HG03097 (cell line): ENCODE results near the gene COLQ.
"Not testable (repeated sequence)": the region's sequence is repeated elsewhere in the genome, so short reads cannot be mapped to it uniquely, and the experiment has no call there.

Source experiments
- ATAC-seq: cut with Tn5 transposase; IDR thresholded peaks from one replicate; pipeline ENCODE4 v1.9.1; 2021; ENCODE audit not compliant: unreplicated experiment, low FRiP score

COLQ gene

DNA sequence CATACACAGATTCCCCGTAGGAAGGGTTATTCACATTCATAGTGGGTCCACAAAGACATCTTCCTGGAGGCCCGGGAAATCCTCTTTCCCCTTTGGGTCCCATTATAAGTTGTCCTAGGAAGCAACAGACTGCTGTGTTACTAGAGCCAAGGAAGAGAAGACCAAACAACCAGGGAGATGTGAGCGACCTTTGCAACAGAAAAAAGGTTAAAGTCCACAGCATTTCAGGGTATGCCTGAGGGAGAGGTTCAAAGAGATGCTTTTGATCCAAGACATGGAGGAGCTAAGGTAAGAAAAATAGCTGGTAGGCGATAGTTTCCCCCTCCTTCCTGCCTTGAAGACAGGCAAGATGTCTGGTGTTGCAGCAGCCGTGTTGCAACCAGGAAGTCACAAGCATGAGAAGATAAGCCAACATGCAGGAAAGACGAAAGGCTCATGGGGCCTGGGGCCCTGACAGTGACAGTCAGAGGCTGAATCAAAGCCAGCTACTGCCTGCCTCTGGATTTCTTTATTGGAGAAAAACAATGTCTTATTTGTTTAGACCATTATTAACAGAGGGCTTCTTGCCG lies 63.2 kb downstream of the COLQ start:
- no peak for ATAC-seq

DNA sequence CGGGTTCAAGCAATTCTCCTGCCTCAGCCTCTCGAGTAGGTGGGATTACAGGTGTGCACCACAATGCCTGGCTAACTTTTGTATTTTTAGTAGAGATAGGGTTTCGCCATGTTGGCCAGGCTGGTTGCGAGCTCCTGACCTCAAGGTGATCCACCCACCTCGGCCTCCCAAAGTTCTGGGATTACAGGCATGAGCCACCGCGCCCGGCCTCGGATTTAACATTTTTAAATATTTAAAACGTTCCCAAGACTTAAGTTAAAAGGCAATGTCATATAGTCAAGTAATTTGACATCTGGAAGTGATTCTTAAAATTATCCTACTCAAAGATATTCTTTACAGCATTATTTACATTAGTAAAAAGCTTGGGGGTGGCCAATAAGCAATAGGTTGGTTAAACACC lies 64.6 kb downstream of the COLQ start:
- not testable (repeated sequence) for ATAC-seq

DNA sequence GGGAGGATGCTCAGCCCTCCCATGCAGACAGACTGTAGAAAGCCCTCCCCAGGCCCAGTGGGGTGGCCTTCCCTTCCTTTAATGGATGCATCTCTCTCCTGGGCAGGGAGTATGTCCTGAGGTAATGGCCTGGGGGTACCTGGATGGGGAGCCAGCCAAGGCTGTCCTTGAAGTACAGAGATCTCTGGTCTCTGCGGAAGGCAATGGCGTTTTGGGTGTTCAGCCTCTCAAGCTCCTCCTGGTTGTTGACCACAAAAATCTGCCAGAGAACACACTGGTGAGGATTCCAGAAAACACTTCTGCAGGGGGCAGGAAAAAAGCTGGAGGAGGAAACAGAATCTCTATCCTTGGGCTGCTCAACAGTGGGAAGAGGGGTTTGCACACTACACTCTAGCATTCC lies 65.2 kb downstream of the COLQ start:
- no peak for ATAC-seq

DNA sequence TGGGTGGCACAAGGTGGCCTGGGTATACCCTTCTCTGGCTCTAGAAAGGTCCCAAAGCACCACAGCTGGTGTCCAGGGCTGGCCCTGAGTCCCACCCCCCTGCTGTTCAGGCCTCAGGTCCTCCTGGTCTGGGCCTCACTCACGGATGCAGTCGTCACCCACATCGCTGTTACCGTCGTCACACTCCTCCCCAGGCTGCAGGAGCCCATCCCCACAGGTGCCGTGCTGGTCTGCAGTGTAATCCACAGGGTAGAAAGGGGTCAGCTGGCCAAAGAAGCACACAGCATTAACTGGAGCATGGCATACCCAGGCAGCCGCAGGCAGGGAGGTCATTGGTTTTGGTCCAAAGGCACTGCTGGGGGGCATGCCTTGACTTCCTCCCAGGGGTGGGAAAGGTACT lies 65.8 kb downstream of the COLQ start:
- no peak for ATAC-seq

DNA sequence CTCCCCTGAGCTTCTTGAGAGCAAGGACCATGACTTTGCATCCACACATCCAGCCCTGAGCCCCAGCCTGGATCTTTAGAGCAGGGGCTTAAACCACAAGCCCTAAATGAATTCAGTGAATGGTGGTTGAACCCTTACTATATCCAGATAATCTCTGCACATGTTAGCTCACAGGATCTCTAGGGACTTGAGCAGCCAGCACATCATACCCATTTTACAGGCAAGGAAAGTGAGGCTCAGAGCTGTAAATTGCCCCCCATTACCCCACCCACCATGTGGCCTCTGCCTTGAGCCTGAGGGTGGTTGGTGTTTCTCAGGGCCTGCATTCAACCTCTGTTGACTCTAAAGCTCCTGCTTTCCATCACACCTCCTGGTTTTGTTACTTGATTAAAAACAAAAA lies 66.5 kb downstream of the COLQ start:
- ATAC-seq = no peak

DNA sequence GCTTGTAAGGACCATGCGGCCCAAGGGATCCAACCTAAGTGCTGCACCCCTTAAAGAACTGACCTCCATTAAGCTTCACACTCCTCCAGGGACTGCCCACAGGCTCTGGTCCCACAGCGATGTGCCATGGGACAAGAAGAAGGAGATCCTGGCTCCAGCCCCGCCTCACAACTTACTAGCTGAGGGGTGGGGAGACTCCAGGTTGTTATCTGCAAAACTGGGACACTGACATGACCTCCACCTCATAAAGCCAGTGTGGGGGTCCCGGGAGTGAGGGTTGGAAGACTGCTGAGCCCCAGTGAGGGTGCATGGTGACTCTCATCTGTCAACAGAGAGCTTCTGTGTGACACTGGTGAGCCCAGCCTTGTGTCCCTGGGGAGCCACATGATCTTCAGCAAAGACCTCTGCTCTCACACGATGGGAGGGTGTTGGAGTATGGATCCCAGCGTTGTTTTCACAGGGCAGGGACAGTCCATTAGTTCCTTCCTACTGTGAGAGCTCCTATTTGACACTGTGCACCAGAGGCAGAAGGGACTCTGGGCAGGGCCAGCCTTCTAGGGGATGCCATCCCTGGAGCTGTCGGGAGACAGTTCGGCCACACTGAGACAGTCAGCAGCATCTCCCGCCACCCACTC lies 67.4 kb downstream of the COLQ start:
- ATAC-seq = no peak

DNA sequence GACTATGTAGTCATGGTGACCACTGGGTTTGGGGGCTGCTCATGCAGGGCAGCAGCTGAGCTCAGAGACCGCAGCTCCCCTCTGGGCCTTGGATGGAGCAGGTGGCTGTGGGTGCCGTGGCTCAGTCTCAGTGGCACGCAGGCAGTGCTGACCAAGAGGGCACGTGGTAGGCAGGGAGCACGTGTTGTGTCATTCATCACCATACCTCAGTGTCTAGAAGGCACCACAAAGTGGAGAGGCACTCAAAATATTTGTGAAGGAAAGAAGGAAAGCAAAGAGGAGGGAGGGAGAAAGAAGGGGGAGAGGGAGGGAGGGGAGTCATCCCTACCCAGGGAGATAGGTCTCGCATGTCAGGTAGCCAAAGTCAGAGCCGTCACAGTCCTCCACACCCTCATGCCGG lies 68.0 kb downstream of the COLQ start:
- no peak for ATAC-seq

DNA sequence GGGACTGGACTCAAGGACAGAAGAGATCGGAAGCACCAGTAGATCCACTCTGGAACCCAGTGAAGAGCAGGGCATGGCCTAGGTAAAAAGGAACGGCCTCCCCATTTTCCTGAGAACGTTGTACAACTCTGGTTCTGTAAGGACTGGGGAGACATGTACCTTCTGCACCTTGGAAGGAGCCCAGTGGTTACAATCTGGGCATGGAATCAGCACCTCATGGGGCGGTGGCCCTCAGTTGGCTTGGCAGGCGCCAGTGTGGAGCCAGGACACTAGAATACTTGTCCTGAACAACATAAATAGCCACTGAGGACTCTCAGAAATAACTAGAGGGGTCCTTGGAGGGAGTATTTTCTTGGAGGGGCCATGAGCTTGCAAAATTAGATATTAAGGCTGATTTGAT lies 68.5 kb downstream of the COLQ start:
- ATAC-seq = no peak

DNA sequence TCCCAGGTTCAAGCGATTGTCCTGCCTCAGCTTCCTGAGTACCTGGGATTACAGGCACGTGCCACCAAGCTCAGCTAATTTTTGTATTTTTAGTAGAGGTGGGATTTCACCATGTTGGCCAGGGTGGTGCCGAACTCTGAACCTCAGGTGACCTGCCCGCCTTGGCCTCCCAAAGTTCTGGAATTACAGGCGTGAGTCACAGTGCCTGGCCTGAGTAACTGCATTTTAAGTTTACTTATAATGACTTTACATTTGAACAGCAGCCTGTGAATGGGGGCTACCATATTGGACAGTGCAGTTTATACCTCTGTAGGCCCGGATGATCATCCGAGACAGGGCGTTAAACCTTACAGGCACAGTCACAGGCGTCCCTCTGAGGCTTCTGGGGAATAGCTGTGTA lies 69.3 kb downstream of the COLQ start:
- ATAC-seq = no peak

DNA sequence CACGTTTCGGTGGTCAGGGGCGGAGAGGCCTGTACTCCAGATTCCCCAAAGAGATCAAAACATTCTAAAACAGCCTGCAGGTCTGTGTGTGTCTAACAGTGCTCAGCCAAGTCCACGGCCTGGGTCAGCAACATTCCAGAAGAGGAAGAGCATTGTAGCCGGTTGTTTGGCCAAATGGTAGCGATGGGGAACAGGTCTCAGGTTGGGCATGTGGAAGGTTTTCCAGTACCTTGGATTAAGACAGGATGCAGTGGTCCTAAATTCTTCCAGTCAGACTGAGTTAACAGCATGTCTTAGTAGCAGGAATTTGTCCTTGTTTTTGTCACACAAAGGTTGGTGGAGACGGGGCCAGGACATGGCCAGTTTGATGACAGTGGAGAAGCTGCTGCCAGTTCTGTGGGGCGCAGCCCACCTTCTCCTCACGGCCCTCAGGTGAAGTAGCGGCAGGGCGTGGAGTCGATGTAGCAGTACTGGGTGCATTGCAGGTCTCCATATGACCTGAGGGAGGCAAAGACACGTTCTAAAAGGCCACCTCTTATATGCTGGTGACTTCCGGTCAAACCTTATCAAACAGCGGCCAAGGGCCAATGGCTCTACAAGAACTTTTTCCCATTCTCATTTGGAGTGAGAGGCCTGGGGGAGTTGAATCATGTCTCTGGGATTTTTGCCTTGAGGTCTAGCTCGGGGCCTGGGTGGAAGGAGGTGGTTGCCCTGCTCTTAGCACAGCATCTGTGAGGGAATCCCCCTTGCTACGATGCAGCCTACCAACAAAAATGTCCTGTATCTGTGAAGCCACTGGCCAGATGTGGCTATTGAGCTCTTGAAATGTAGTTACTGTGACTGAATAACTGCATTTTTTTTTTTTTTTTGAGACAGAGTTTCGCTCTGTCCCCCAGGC lies 70.0 kb downstream of the COLQ start:
- no peak for ATAC-seq

DNA sequence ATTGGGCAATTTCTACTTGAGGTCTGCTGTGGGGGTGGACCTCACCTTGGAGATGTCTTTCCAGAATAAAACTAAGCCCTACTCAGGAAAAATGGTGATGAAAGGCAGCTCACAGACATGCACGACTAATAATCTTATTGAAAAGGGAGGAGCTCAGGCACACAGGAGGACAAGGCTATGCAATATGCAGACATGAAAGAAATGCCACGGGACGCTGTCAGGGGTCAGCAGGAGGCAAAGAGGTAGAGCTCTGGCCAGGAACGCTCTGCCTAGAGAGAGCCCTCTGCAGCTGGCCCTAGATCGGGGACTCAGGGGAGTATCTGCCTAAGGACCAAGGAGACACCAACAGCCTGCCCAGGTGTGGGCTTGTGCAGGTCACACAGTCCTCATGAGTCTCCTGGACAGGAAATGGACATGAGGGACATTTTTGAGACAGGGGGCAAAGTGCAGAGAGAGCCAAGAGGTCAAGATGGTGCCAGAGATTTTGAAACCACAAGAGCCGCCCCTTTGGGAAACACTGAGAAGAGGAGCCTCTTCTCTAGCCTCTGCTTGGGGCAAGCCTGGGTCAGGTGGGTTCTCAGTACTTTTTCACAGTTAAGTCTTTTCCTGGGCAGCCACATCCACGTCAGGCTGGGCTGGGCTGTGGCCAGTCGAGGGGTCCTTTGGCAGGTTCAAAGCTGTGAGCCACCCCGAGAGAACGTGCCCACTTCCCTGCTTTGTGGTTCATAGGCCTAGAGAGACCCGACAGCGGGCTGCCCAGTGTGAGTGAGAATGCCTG lies 70.9 kb downstream of the COLQ start:
- ATAC-seq = no peak

DNA sequence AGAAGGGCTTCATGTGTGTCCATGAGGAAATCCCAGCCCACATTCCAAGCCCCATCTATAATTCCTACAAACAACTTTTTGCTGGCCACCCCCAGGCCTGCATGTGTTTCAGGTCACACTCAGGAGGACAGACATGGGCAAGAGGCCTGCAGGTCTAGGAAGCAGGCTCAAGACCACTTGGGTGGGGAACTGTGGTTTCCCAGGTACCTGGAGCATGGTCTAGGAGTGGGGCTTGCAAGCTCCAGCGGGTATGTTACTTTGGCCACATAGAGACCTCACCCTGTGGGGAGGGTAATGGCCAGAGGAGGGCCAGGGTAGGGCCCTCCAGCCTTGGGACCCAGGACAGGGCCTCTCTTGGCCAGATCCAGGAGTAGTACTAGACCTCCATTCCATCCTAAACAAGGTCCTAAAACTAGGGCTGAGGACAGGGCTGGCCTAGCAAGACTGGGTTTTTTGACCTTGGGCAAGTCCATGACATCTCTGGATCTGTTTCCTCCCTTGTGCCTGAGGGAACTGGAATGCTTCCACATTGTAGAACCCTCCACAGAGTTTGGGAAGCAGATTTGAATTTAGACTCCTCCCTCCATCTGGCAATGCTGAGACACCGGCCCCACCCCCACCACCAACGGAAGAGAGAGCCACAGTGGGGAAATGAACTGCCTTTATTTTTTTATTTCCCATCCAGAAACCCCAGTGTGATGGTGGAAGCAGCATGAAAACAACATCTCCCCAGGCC lies 71.8 kb downstream of the COLQ start:
- ATAC-seq = no peak

DNA sequence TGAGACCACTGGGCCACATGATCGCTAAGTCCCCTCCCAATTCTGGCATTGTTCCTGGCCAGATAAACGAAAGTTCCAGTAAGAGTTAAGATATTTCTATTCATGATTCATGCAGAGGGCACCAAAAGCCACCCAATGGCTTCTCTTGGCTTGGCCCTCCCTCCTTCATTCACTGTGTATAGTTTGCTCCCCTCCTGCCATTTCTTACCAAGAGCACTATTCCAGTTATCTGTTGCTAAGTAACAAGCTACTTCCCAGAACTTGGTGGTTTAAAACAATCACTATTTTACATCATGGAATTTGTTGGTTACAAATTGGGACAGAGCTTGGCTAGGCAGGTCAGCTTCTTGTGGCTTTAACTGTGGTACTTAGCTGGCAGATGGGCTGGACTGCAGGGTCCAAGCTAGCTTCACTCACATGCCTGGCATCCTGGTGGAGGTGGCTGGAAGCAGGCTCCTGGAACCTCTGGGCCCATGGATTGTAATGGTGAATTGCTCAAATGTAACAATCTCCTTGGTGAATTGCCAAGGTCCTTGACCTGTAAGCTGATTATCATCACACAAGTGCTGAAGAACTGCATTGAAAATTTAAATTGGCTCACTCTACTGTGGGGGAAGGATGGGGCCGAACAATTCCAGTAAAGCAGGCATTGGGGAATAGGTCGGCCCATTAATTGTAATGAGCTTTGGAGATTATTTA lies 77.5 kb downstream of the COLQ start:
- no peak for ATAC-seq

DNA sequence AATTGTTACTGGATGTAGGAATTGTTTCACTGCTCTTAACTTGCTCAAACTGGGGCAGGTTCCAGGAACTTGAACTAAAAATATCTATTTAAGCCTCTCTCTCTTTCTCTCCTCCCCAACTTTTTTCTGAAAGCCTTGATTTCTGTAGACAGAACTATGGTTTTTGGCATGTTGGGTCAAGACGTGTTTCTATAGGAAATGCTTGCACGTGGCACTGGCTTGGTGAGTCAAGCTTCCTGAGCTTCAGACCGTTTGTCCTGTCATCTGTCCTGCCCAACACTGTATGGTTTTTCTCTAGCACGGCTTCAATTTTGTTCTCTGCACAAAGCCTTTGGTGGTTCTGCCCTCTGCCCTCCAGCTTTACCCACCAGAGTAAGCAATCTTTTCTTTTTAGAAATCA lies 80.6 kb downstream of the COLQ start:
- no peak for ATAC-seq

DNA sequence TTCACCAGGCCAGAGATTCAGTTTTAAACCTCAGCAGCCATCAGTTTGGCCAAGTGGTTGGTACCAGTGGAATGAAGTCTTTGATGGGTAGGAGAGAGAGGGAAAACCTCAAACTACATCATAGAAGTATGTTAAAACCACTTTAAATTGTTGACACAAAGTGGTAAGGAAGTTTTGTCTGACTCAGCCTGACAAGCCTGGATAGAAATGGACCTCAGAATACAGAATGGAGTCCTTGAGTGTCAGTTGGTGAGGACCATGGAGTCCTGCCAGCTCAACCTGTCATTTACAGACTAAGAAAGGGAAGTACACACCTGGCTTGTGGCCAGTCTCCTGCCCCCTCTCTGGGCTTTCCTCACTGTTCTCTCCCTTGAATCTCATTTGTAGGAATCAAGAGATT lies 82.0 kb downstream of the COLQ start:
- ATAC-seq = no peak

DNA sequence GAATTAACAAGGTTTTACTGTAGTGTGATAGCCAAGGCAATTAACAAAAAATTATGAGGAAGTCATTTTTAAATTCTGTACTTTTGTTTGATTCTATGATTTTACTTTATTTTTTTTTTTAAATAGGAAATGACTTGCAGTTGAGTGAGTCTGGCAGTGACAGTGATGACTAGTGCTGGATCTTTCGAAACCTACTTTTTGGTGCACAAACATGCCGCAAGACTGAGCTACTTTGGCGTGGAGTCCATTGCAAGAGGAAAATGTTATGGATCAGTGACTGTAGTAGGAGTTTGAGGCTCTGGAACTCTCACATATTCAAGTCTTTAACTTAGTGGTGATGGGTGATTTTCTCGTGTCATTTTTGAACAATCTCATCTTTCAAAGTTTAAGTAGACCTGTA lies 82.5 kb downstream of the COLQ start:
- no peak for ATAC-seq

DNA sequence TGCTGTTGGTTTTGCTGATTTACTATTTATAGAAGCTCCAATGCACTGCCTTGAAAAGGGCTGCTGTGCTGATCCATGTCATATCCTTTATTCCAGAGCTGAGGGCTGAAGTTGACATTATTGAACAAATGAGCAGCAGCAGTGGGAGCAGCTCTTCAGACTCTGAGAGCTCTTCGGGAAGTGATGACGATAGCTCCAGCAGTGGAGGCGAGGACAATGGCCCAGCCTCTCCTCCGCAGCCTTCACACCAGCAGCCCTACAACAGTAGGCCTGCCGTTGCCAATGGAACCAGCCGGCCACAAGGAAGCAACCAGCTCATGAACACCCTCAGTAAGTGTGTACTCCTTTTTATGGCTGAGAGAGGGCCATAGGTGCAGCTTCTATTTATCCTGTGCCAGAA lies 85.3 kb downstream of the COLQ start:
- ATAC-seq = no peak

DNA sequence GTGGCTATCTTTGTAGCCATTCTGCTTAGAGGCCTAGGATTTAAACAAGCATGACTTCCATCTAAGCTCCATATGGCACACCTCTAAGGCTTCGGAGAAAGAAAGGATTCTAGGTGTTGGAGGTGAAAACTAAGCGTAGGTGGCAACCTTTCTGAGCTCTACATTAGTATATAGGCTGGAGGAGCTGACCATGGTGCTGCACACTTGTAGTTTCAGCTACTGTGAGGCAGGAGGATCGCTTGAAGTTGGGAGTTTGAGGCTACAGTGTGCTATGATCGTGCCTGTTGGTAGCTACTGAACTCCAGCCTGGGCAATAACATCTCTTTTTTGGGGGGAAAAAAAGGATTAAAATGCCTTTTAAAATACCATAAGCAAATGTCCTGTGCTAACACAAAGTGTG lies 86.8 kb downstream of the COLQ start:
- ATAC-seq = no peak

DNA sequence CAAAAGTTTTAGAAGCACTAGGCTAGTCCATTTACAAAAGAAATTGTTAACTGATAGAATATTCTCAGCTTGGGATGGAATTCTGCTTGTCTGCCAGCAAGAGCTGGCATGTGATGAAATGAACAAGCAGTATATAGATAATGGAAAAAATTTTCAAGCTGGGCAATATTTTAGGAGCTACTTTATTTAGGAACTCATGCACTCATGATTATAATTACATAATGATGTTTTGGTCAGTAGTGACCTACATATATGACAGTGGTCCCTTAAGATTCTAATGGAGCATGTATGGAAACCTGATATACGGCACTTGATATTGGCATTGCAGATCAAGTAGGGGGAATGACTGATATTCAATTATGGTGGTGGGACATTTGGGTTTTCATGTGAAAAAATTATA lies 88.0 kb downstream of the COLQ start:
- no peak for ATAC-seq

DNA sequence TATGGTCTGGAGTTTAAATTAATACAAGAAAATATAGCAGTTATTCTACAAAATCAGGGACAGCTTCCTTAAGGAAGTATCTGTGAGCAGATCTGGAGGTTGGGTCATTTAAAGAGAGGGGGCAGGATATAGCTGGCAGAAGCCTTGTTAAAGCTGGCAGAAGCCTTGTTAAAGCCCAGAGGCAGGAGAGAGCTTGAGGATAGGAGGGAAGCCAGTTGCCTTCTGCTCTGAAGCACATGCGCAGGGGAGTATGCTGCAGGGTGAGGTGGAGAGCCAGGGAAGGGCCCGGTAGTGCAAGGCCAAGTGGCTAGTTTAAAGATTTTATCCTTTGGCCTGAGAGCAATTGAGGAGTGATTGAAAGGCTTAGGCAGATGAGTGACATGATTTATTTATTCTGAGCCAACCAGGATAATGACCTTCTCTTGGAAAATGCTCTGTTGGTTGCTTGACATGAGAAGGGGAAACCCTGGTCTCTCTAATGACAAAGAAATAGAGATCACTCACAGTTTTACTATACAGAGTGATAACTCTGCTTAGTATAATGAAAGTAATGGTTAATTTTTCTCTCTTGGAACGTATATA lies 90.2 kb downstream of the COLQ start:
- ATAC-seq = no peak
